ENCODE measurements around the gene SLC5A10. TPM values are rescaled to one million over a fixed set of nuclear protein-coding genes. Genes with fewer than 3 reads are reported as not detected.
A peak's percentile ranks its signal among the peaks of the same experiment; 100 is the strongest.

The SLC5A10 gene
- total and polyA plus RNA-seq, 5 donors = 0.17 to 2.3 (median 0.61) TPM

GRCh38 chr17:18958611-18959010, 6.6 kb downstream of the SLC5A10 start:
- Histone ChIP-seq H3K4me1 (ENCODE audit: control insufficient read depth, insufficient read depth, low read length) (no peaks in the 10 kb centered on the region), H3K4me3 (ENCODE audit: low read length) (no peak overlapping the region), H3K9me3 (ENCODE audit: control insufficient read depth, low read length) (no peaks in the 10 kb centered on the region), H3K27me3 (ENCODE audit: control insufficient read depth, insufficient read depth) (no peaks in the 10 kb centered on the region), H3K27ac (ENCODE audit: low read length) (no peak overlapping the region)
- ATAC-seq (no peak), DNase-seq (peak in 2 of 3 donors; percentile 23 to 25)
- intact Hi-C loops (cut with DNase I) = no loop called here
- 87% methylated on average over 11 of the region's 11 CpGs for WGBS

GRCh38 chr17:18959071-18959844, 7.3 kb downstream of the SLC5A10 start:
- Histone ChIP-seq H3K27ac (ENCODE audit: low read length) (no peak overlapping the region), H3K27me3 (ENCODE audit: control insufficient read depth, insufficient read depth) (no peaks in the 10 kb centered on the region), H3K4me1 (ENCODE audit: control insufficient read depth, insufficient read depth, low read length) (no peaks in the 10 kb centered on the region), H3K9me3 (ENCODE audit: control insufficient read depth, low read length) (no peaks in the 10 kb centered on the region), H3K4me3 (ENCODE audit: low read length) (no peak overlapping the region)
- DNase-seq = peak in 2 of 3 donors; percentile 49 to 55
- no peak for ATAC-seq
- intact Hi-C loops (cut with DNase I) = no loop called here
- WGBS = 79% methylated on average over 22 of the region's 22 CpGs

GRCh38 chr17:18959845-18960240, 7.9 kb downstream of the SLC5A10 start:
- Histone ChIP-seq H3K27ac (ENCODE audit: low read length) (no peak overlapping the region), H3K4me1 (ENCODE audit: control insufficient read depth, insufficient read depth, low read length) (no peaks in the 10 kb centered on the region), H3K4me3 (ENCODE audit: low read length) (no peak overlapping the region), H3K9me3 (ENCODE audit: control insufficient read depth, low read length) (no peaks in the 10 kb centered on the region), H3K27me3 (ENCODE audit: control insufficient read depth, insufficient read depth) (no peaks in the 10 kb centered on the region)
- intact Hi-C loops (cut with DNase I) = loop anchor here in 1 of 4 donors (5.0 kb wide), 1 partner anchor 52 kb away; no protein-coding TSS in a partner anchor
- ATAC-seq (no peak), DNase-seq (peak in 2 of 3 donors; percentile 34 to 41)
- WGBS = 92% methylated on average over 5 of the region's 5 CpGs

GRCh38 chr17:18960241-18960665, 8.3 kb downstream of the SLC5A10 start:
- ATAC-seq = no peak
- DNase-seq = peak in 2 of 3 donors; percentile 52 to 54
- H3K9me3 ChIP-seq (ENCODE audit: control insufficient read depth, low read length) = no peaks in the 10 kb centered on the region
- no peak overlapping the region for H3K27ac ChIP-seq (ENCODE audit: low read length)
- 87% methylated on average over 15 of the region's 15 CpGs for WGBS
- no peaks in the 10 kb centered on the region for H3K27me3 ChIP-seq (ENCODE audit: control insufficient read depth, insufficient read depth)
- intact Hi-C loops (cut with DNase I) = loop anchor here in 1 of 4 donors (5.0 kb wide), 1 partner anchor 52 kb away; no protein-coding TSS in a partner anchor
- no peaks in the 10 kb centered on the region for H3K4me1 ChIP-seq (ENCODE audit: control insufficient read depth, insufficient read depth, low read length)
- no peak overlapping the region for H3K4me3 ChIP-seq (ENCODE audit: low read length)

DNA sequence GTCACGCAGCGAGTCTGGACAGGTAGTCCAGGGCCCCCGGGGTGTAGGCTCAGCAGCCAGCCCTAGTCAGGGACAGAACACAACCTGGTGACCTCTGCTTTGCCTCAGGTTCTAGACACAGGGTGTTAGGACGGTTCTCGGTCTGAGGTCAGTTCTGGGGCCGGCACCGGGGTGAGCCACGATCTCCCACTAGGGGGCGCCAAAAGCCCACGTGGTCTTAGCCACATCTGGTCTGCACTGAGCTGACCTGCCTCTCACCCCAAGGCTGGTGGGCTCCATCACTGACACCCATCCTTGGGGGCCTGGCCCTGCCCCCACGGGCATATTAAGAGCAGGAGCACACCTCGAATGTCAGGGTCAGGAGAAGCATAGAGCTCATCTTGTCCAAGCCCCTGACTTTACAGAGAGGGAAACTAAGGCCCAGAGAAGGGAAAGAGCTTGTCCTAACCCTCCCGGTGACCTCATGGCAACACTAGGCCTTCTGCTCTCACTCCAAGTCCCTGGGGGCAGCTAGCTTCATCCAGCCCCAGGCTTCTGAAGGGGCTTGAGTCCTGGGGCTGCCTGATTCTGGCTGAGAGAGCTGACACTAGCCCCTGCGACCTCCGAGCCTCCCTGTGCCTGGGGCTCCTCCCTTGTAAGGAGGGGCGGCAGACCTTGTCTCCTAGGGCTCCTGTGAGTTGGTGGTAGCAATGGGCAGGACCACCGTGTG, 9.0 kb downstream of the SLC5A10 start:
- peak; percentile 78 to 93 (median 93) for DNase-seq
- WGBS = 36% methylated on average over 17 of the region's 17 CpGs

GRCh38 chr17:18961634-18962493, 9.9 kb downstream of the SLC5A10 start:
- Histone ChIP-seq H3K9me3 (ENCODE audit: control insufficient read depth, low read length) (no peaks in the 10 kb centered on the region), H3K27me3 (ENCODE audit: control insufficient read depth, insufficient read depth) (no peaks in the 10 kb centered on the region), H3K27ac (ENCODE audit: low read length) (no peak overlapping the region), H3K4me1 (ENCODE audit: control insufficient read depth, insufficient read depth, low read length) (no peaks in the 10 kb centered on the region), H3K4me3 (ENCODE audit: low read length) (no peak overlapping the region)
- intact Hi-C loops (cut with DNase I) = loop anchor here in 1 of 4 donors (5.0 kb wide), 1 partner anchor 50 kb away; no protein-coding TSS in a partner anchor
- DNase-seq (peak in 2 of 3 donors; percentile 47 to 52), ATAC-seq (peak in 1 of 2 donors; percentile 2)
- 71% methylated on average over 16 of the region's 16 CpGs for WGBS

More for the DNA sequence above, 9.0 kb downstream of the SLC5A10 start:
- H3K27ac ChIP-seq (ENCODE audit: low read length) = no peak overlapping the region
- no peaks in the 10 kb centered on the region for H3K4me1 ChIP-seq (ENCODE audit: control insufficient read depth, insufficient read depth, low read length)
- no peaks in the 10 kb centered on the region for H3K27me3 ChIP-seq (ENCODE audit: control insufficient read depth, insufficient read depth)
- peak; percentile 82 to 84 for ATAC-seq
- H3K9me3 ChIP-seq (ENCODE audit: control insufficient read depth, low read length) = no peaks in the 10 kb centered on the region
- intact Hi-C loops (cut with DNase I) = loop anchor here in 1 of 4 donors (5.0 kb wide), 1 partner anchor 51 kb away; no protein-coding TSS in a partner anchor
- H3K4me3 ChIP-seq (ENCODE audit: low read length) = no peak overlapping the region

GRCh38 chr17:18962494-18962815, 10.5 kb downstream of the SLC5A10 start:
- Histone ChIP-seq H3K27me3 (ENCODE audit: control insufficient read depth, insufficient read depth) (no peaks in the 10 kb centered on the region), H3K9me3 (ENCODE audit: control insufficient read depth, low read length) (no peaks in the 10 kb centered on the region), H3K4me3 (ENCODE audit: low read length) (no peak overlapping the region), H3K27ac (ENCODE audit: low read length) (no peak overlapping the region), H3K4me1 (ENCODE audit: control insufficient read depth, insufficient read depth, low read length) (no peaks in the 10 kb centered on the region)
- DNase-seq (peak in 2 of 3 donors; percentile 32 to 49), ATAC-seq (no peak)
- intact Hi-C loops (cut with DNase I) = loop anchor here in 1 of 4 donors (5.0 kb wide), 1 partner anchor 50 kb away; no protein-coding TSS in a partner anchor
- 75% methylated on average over 6 of the region's 6 CpGs for WGBS

DNA sequence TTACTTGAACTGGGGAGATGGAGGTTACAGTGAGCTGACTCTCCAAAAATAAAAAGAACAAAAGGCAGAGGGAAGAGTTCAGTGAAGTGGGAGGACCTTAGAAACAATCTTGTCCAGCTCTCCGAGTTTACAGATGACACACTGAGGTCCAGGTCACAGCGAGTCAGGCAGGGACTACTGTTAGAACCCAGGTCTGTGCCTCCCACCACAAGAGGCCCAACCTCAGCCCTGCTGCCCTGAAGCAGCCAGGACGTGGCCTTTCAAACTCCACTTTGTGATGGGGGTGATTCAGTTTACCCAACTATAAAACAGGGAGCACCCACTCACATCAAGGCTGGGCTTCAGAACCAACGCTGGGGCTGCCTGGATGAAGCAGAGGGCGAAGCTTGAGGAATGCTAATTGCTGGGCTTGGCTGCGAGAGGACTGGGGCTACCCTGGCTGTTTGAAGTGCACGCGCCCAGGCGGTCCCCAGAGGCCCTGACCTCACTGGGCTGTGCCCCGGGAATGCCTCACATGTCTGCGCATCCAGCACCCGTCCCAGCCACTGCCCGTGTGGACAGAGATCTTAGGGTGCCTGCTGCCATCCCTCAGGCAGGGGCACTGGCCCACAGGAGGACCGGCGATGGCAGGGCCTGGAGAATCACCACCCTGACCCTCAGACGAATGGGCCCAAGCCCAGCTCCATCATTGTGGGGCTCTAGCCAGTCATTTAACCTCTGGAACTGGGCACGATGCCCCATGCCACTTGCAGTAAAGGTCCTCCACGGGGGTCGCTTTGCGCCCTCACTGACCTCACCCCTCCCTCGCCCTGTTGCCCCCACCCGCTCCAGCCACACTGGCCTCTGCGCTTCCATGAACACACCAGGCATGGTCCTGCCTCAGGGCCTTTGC, 11.4 kb downstream of the SLC5A10 start:
- Histone ChIP-seq H3K27me3 (ENCODE audit: control insufficient read depth, insufficient read depth) (no peaks in the 10 kb centered on the region), H3K4me3 (ENCODE audit: low read length) (no peak overlapping the region), H3K27ac (ENCODE audit: low read length) (no peak overlapping the region), H3K9me3 (ENCODE audit: control insufficient read depth, low read length) (no peaks in the 10 kb centered on the region), H3K4me1 (ENCODE audit: control insufficient read depth, insufficient read depth, low read length) (no peaks in the 10 kb centered on the region)
- intact Hi-C loops (cut with DNase I) = loop anchor here in 1 of 4 donors (5.0 kb wide), 1 partner anchor 49 kb away; no protein-coding TSS in a partner anchor
- 87% methylated on average over 23 of the region's 23 CpGs for WGBS
- ATAC-seq (no peak), DNase-seq (peak in 2 of 3 donors; percentile 16 to 49)

GRCh38 chr17:18964018-18964351, 12.0 kb downstream of the SLC5A10 start:
- intact Hi-C loops (cut with DNase I) = loop anchor here in 1 of 4 donors (5.0 kb wide), 1 partner anchor 48 kb away; no protein-coding TSS in a partner anchor

DNA sequence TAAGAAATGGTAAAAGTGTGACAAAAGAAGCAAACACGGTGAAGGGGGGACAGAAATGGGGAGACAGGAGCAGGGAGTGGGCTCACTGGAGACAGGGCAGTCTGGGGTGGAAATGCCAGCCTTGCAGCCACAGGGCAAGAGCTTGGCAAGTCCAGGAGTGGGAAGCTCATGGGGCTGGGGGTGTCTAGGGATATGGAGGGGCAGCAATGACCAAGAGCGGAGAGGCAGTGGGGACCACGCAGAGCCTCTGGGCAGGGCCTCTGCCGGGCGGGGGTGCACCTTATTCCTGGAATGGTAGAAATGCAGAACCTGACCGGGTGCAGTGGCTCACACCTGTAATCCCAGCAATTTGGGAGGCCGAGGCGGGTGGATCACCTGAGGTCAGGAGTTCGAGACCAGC, 12.6 kb downstream of the SLC5A10 start:
- Histone ChIP-seq H3K4me1 (ENCODE audit: control insufficient read depth, insufficient read depth, low read length) (no peaks in the 10 kb centered on the region), H3K4me3 (ENCODE audit: low read length) (no peak overlapping the region), H3K27ac (ENCODE audit: low read length) (no peak overlapping the region), H3K27me3 (ENCODE audit: control insufficient read depth, insufficient read depth) (no peaks in the 10 kb centered on the region), H3K9me3 (ENCODE audit: control insufficient read depth, low read length) (no peaks in the 10 kb centered on the region)
- intact Hi-C loops (cut with DNase I) = loop anchor here in 1 of 4 donors (5.0 kb wide), 1 partner anchor 48 kb away; no protein-coding TSS in a partner anchor
- no peak for ATAC-seq
- 94% methylated on average over 9 of the region's 9 CpGs for WGBS
- DNase-seq = peak in 1 of 3 donors; percentile 46

More at GRCh38 chr17:18964018-18964351, 12.0 kb downstream of the SLC5A10 start:
- no peaks in the 10 kb centered on the region for H3K4me1 ChIP-seq (ENCODE audit: control insufficient read depth, insufficient read depth, low read length)
- ATAC-seq = no peak
- peak in 1 of 3 donors; percentile 21 for DNase-seq
- WGBS = 88% methylated on average over 9 of the region's 9 CpGs
- H3K27me3 ChIP-seq (ENCODE audit: control insufficient read depth, insufficient read depth) = no peaks in the 10 kb centered on the region
- no peaks in the 10 kb centered on the region for H3K9me3 ChIP-seq (ENCODE audit: control insufficient read depth, low read length)
- no peak overlapping the region for H3K4me3 ChIP-seq (ENCODE audit: low read length)
- H3K27ac ChIP-seq (ENCODE audit: low read length) = no peak overlapping the region
